SK-N-SH (cell line): ENCODE data around the gene KRTAP4-3. TPM values are rescaled to one million over a fixed set of nuclear protein-coding genes. Genes with fewer than 3 reads are reported as not detected.

Source experiments
- CTCF ChIA-PET: fragments of 300-600, 350-600 bp; formaldehyde crosslinking; extraction: SDS; loops from one replicate; lab custom pipeline; 2021; lab: Yijun Ruan, JAX
- POLR2A ChIA-PET: fragments of 350-600 bp; sonication (Branson Sonifier 250); formaldehyde crosslinking; extraction: SDS; loops from one replicate; lab custom pipeline; 2020; ENCODE audit warnings: antibody characterized with exemption, inconsistent platforms; lab: Yijun Ruan, JAX
- DNase-seq: peaks from one replicate; pipeline ENCODE4 v3.0.0; 2012
- H2AFZ ChIP-seq: fragments of 200-600 bp; sonication (generic); 2 replicates; pipeline ENCODE4 v1.8.1; 2016; ENCODE audit warnings: antibody characterized with exemption, mild to moderate bottlenecking, low read depth
- H3F3A ChIP-seq: fragments of 200-600 bp; sonication (generic); replicated peaks from 2 replicates; pipeline ENCODE3; 2016; ENCODE audit warnings: antibody characterized with exemption, mild to moderate bottlenecking; ENCODE audit not compliant: insufficient read depth
- H3K27ac ChIP-seq, 2 experiments: fragments of 200-500 bp in 1 of 2; fragments of 200-600 bp in 1 of 2; sonication (Bioruptor generic) in 1 of 2; sonication (generic), shearing (Covaris generic) in 1 of 2; 2 replicates each; pipeline versions ENCODE4 v1.5.1 to v1.6.1; 2014 to 2016; ENCODE audit warnings: low read depth in 2 of 2, inconsistent platforms in 1 of 2, low read length in 1 of 2, mild to moderate bottlenecking in 1 of 2, mixed read lengths in 1 of 2
- H3K27me3 ChIP-seq: fragments of 200-600 bp; sonication (generic), shearing (Covaris generic); 2 replicates; pipeline ENCODE4 v1.6.1; 2016; ENCODE audit warnings: mixed run types; ENCODE audit not compliant: insufficient read depth
- H3K36me3 ChIP-seq, 2 experiments: fragments of 200-500 bp in 1 of 2; fragments of 200-600 bp in 1 of 2; sonication (Bioruptor generic) in 1 of 2; sonication (generic) in 1 of 2; replicated peaks in 1 of 2; 2 replicates each; pipeline versions ENCODE3 to v1.5.1; 2014 to 2016; ENCODE audit warnings: low read length in 1 of 2, mild to moderate bottlenecking in 1 of 2; ENCODE audit not compliant: insufficient read depth in 2 of 2, control insufficient read depth in 1 of 2
- H3K4me1 ChIP-seq, 2 experiments: fragments of 200-500 bp in 1 of 2; fragments of 200-600 bp in 1 of 2; sonication (Bioruptor generic) in 1 of 2; sonication (generic), shearing (Covaris generic) in 1 of 2; 2 replicates each; pipeline versions ENCODE4 v1.5.1 to v1.6.1; 2014 to 2016; ENCODE audit warnings: low read depth in 1 of 2, low read length in 1 of 2, mixed run types in 1 of 2; ENCODE audit not compliant: insufficient read depth in 2 of 2, control insufficient read depth in 1 of 2
- H3K4me2 ChIP-seq: fragments of 200-600 bp; sonication (generic), shearing (Covaris generic); 2 replicates; pipeline ENCODE4 v1.6.1; 2017; ENCODE audit warnings: mixed run types
- H3K4me3 ChIP-seq, 2 experiments: fragments of 200-500 bp in 1 of 2; fragments of 200-600 bp in 1 of 2; sonication (Bioruptor generic) in 1 of 2; sonication (generic), shearing (Covaris generic) in 1 of 2; 2 replicates each; pipeline versions ENCODE4 v1.5.1 to v1.8.1; 2014 to 2016; ENCODE audit warnings: low read depth in 2 of 2, inconsistent platforms in 1 of 2, low read length in 1 of 2, mild to moderate bottlenecking in 1 of 2, mixed read lengths in 1 of 2, moderate library complexity in 1 of 2
- H3K79me2 ChIP-seq: fragments of 200-600 bp; sonication (generic); 2 replicates; pipeline ENCODE4 v1.8.1; 2017; ENCODE audit warnings: mild to moderate bottlenecking; ENCODE audit not compliant: insufficient read depth
- H3K9ac ChIP-seq: fragments of 200-600 bp; sonication (generic); 2 replicates; pipeline ENCODE4 v1.6.1; 2017; ENCODE audit warnings: mixed run types
- H3K9me2 ChIP-seq: fragments of 200-600 bp; sonication (generic); 2 replicates; pipeline ENCODE4 v1.6.1; 2017; ENCODE audit warnings: mixed run types
- H3K9me3 ChIP-seq: fragments of 200-600 bp; sonication (generic); 2 replicates; pipeline ENCODE4 v1.6.1; 2017; ENCODE audit warnings: mixed run types, mild to moderate bottlenecking, moderate library complexity
- H4K20me1 ChIP-seq: fragments of 200-600 bp; sonication (generic); 2 replicates; pipeline ENCODE4 v1.6.1; 2017; ENCODE audit warnings: mild to moderate bottlenecking, mixed run types; ENCODE audit not compliant: insufficient read depth
- CHD2 ChIP-seq: fragments of 150-350 bp; IDR thresholded peaks from 2 replicates; pipeline ENCODE4 v1.6.1; 2018; ENCODE audit warnings: low read length; ENCODE audit not compliant: partially characterized antibody
- CTCF ChIP-seq: fragments of 200-600 bp; sonication (generic); IDR thresholded peaks from 2 replicates; pipeline ENCODE4 v1.6.1; 2017; ENCODE audit warnings: antibody characterized with exemption, mild to moderate bottlenecking, moderate library complexity
- EP300 ChIP-seq, 2 experiments: IDR thresholded peaks; 2 replicates each; pipeline versions ENCODE4 v1.4.0 to v1.6.1; 2012; ENCODE audit warnings: borderline replicate concordance in 1 of 2, low read depth in 1 of 2, low read length in 1 of 2
- FOXJ3 ChIP-seq: sonication (generic); formaldehyde crosslinking; IDR thresholded peaks from 2 replicates; pipeline ENCODE4 v1.5.1; 2020; ENCODE audit warnings: mild to moderate bottlenecking, missing genetic modification reagents
- GABPA ChIP-seq: IDR thresholded peaks from 2 replicates; pipeline ENCODE4 v1.4.0; 2012; ENCODE audit warnings: low read depth, mild to moderate bottlenecking
- MAX ChIP-seq: IDR thresholded peaks from 2 replicates; pipeline ENCODE4 v1.4.0; 2012; ENCODE audit warnings: low read depth
- NFIC ChIP-seq: IDR thresholded peaks from 2 replicates; pipeline ENCODE4 v1.4.0; 2012; ENCODE audit warnings: borderline replicate concordance
- NRF1 ChIP-seq: IDR thresholded peaks from 2 replicates; pipeline ENCODE4 v1.6.1; 2012; ENCODE audit warnings: low read depth, mild to moderate bottlenecking, low read length
- PBX3 ChIP-seq: IDR thresholded peaks from 2 replicates; pipeline ENCODE4; 2012
- POLR2AphosphoS5 ChIP-seq: IDR thresholded peaks from 2 replicates; pipeline ENCODE4 v1.6.1; 2012; ENCODE audit warnings: low read depth, low read length
- RAD21 ChIP-seq: IDR thresholded peaks from 2 replicates; pipeline ENCODE4 v1.6.1; 2012; ENCODE audit warnings: mild to moderate bottlenecking, low read length
- RCOR1 ChIP-seq: fragments of 150-350 bp; IDR thresholded peaks from 2 replicates; pipeline ENCODE4 v1.6.1; 2017; ENCODE audit warnings: antibody characterized with exemption, low read length
- RFX5 ChIP-seq: IDR thresholded peaks from 2 replicates; pipeline ENCODE4 v1.6.1; 2012; ENCODE audit warnings: mild to moderate bottlenecking, improper control_type of control experiment, low read length
- TAF1 ChIP-seq: IDR thresholded peaks from 2 replicates; pipeline ENCODE4 v1.6.1; 2012; ENCODE audit warnings: low read depth, mild to moderate bottlenecking, low read length, moderate library complexity, borderline replicate concordance
- USF2 ChIP-seq: fragments of 150-350 bp; IDR thresholded peaks from 2 replicates; pipeline ENCODE4 v1.6.1; 2017; ENCODE audit warnings: antibody characterized with exemption, low read length, low read depth, borderline replicate concordance
- YY1 ChIP-seq: IDR thresholded peaks from 2 replicates; pipeline ENCODE4 v1.4.0; 2012; ENCODE audit warnings: low read depth, mild to moderate bottlenecking
- ZBTB33 ChIP-seq: IDR thresholded peaks from 2 replicates; pipeline ENCODE4 v1.4.0; 2012; ENCODE audit warnings: low read depth, borderline replicate concordance
- WGBS: methylation state at CpG from one replicate; pipeline ENCODE4 v1.1.6; 2017; ENCODE audit warnings: low lambda C conversion rate; 5-methylcytosine and 5-hydroxymethylcytosine counted together
- polyA plus RNA-seq, 3 experiments: library from polyadenylated mRNA; depleted of rRNA; stranded (reverse); fragments of >200 nt; gene quantifications; 2 replicates each; pipeline ENCODE4 v1.2.3, GENCODE V29; 2012

Gene KRTAP4-3
- polyA plus RNA-seq, 1 of the 3 experiments (the other 2 are of a cell fraction): not detected

- TF ChIP-seq CTCF (no peak), GABPA (no peak), MAX (no peak), ZBTB33 (no peak), RFX5 (no peak), POLR2AphosphoS5 (no peak), PBX3 (no peak)
These were observed 40.6 kb downstream of the KRTAP4-3 start (continued) for GRCh38 chr17:41127371-41127770.

- Histone ChIP-seq H3K4me3 (no peak overlapping the region), H2AFZ (no peak overlapping the region), H3K9me2 (no peaks in the 10 kb centered on the region), H3K36me3 (no peaks in the 10 kb centered on the region), H3F3A (no peaks in the 10 kb centered on the region), H3K79me2 (no peaks in the 10 kb centered on the region), H3K9ac (no peak overlapping the region), H3K27me3 (no peaks in the 10 kb centered on the region), H3K4me2 (no peak overlapping the region), H3K4me1 (no peaks in the 10 kb centered on the region), H3K9me3 (no peaks in the 10 kb centered on the region), H3K27ac (no peak overlapping the region), H4K20me1 (no peaks in the 10 kb centered on the region)
- WGBS: 9% methylated on average over 3 of the region's 3 CpGs
- no peak for DNase-seq
- POLR2A ChIA-PET: no interaction called here
- no peak for TF ChIP-seq FOXJ3 (CRISPR knock-in tag)
- no peak for TF ChIP-seq CHD2
- TF ChIP-seq EP300 (IDR thresholded peaks at IDR 0.05; ENCODE audit: borderline replicate concordance in 1 of 2, low read depth in 1 of 2, low read length in 1 of 2): no peak
- no peak for TF ChIP-seq TAF1
- no peak for TF ChIP-seq YY1
- no peak for TF ChIP-seq NRF1
- no peak for TF ChIP-seq RAD21
- no peak for TF ChIP-seq RCOR1
- TF ChIP-seq USF2: no peak
- no peak for TF ChIP-seq NFIC
- no peak for TF ChIP-seq ZBTB33
- CTCF ChIA-PET: no interaction called here
These were observed 41.6 kb downstream of the KRTAP4-3 start for GRCh38 chr17:41126412-41126811.
